ENCODE measurements around the gene DLST. TPM values are rescaled to one million over a fixed set of nuclear protein-coding genes. Genes with fewer than 3 reads are reported as not detected.

DLST gene
- polyA plus RNA-seq, 6 donors from 2014 or later, result 6.6 to 10.5 (median 8.2) TPM

DNA sequence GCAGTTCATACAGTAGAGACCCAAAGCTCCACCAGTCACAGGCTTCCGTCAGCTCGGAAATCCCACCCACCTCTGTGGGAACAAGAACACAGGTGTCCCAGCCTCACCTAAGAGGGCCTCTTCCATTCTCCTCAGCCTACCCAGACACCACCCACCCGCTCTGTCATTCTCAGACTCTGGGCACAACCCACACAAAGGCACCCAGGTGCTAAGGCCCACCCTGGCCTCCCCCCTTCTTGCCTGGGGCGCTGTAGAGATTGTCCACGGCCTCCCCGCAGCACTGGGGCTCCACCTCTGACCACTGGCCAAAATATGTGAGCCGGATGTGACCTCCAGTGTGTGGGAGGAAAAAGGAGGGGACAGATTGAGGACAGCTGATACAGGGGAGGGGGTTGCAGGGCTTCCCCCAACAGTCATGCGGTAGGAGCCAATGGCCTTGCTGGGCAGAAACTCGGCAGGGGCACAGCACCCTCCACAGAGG lies 27.2 kb downstream of the DLST start:
- Mint-ChIP-seq H3K9me3 (no peaks in the 10 kb centered on the region), H3K4me1 (peaks cover 7 to 16% (median 12%) of the 10 kb centered on the region in 3 donors), H3K4me3 (no peak overlapping the region), H3K27me3 (no peaks in the 10 kb centered on the region), H3K27ac (no peak overlapping the region), H3K36me3 (peaks cover 0 to 4% of the 10 kb centered on the region in 2 donors)
- DNase-seq (no peak), ATAC-seq (ENCODE audit: low read depth in 2 of 2) (no peak)

DNA sequence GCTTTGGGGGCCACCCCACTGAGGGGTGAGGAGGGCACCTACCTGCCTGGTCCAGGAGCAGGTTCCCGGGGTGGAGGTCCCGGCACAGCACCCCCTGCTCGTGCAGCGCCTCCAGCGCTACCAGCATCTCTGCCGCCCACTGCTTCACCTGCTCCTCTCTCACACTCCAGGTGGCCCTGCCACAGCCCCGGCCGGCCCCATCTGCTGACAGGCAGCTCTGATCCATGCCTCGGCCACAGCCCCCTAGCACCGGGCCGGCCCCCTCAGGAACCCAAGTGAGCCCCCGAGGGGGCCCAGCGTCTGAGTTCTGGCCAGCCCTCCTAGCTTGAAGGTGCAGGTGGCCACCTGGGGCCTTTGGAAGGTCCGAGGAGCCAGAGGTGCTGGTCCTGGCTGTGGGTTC lies 27.8 kb downstream of the DLST start:
- Mint-ChIP-seq H3K27me3 (no peaks in the 10 kb centered on the region), H3K4me3 (no peak overlapping the region), H3K36me3 (peaks cover 0 to 3% of the 10 kb centered on the region in 2 donors), H3K4me1 (peaks cover 7 to 16% (median 11%) of the 10 kb centered on the region in 3 donors), H3K27ac (no peak overlapping the region), H3K9me3 (no peaks in the 10 kb centered on the region)
- no peak for DNase-seq
- no peak for ATAC-seq (ENCODE audit: low read depth in 2 of 2)

DNA sequence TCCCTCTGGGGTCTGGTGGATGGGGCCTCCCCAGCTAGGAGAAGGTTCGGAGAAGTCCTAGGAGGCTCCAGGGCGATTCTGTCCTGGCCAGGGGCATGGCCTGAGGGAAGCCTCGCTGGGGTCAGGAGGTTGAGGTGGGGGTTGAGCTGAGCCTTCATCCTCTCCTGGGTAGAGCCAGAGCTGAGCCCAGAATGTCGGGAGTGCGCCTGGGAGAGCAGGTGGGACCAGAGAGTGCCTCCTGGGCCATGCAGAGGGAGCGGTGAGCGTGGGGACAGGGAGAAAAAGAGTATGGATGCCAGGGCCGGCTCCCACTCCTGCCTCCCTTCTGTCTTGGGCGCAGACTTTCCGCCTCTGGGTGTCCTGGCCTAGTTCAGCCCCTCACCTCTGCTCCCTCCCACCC lies 28.2 kb downstream of the DLST start:
- no peaks in the 10 kb centered on the region for H3K27me3 Mint-ChIP-seq
- H3K4me1 Mint-ChIP-seq, result peaks cover 7 to 16% (median 7%) of the 10 kb centered on the region in 3 donors
- H3K36me3 Mint-ChIP-seq, result no peaks in the 10 kb centered on the region
- H3K9me3 Mint-ChIP-seq, result no peaks in the 10 kb centered on the region
- ATAC-seq (ENCODE audit: low read depth in 2 of 2) (no peak), DNase-seq (no peak)
- no peak overlapping the region for H3K4me3 Mint-ChIP-seq
- no peak overlapping the region for H3K27ac Mint-ChIP-seq

DNA sequence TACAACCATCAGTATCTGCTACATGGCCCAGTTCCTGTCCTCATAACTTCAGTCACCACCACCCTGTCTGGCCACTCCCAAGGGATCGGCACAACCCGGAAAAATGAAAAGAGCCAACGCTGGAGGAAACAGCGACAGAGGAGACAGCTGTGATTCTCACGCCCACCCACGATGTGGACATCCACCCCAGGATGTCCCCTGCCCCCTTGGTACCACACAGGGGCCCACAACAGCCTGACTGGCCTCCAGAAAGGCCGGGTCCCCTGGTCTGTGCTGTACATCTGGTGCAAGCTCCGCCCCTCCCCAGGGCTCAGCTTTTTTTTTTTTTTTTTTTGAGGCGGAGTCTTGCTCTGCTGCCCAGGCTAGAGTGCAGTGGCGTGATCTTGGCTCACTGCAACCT lies 28.8 kb downstream of the DLST start:
- no peak for ATAC-seq (ENCODE audit: low read depth in 2 of 2)
- Mint-ChIP-seq H3K4me1 (peaks cover 7 to 12% (median 7%) of the 10 kb centered on the region in 3 donors), H3K9me3 (no peaks in the 10 kb centered on the region), H3K27ac (peak overlapping the region in 1 of 6 donors; percentile 90), H3K36me3 (no peaks in the 10 kb centered on the region), H3K27me3 (no peaks in the 10 kb centered on the region), H3K4me3 (no peak overlapping the region)
- no peak for DNase-seq

DNA sequence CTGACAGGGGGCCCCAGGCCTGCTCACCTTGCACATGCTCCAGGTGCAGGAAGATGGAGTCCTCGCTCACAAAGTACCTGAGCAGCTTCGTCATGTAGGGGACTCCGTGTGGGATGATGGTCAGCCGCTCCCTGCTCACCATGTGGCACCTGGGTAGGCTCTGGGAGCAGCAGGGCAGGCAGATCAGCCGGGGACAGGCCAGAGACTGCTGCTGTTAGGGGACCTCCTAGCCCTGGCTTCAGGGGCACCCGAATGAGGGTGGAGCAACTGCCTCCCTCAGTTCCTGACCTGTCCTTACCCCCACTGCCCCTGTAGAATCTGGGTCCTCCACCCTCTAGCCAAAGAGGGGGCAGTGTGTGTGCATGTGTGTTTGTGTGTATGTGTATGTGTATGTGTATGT lies 29.5 kb downstream of the DLST start:
- no peak for ATAC-seq (ENCODE audit: low read depth in 2 of 2)
- Mint-ChIP-seq H3K4me1 (peaks cover 7 to 8% (median 7%) of the 10 kb centered on the region in 3 donors), H3K9me3 (no peaks in the 10 kb centered on the region), H3K4me3 (no peak overlapping the region), H3K27me3 (no peaks in the 10 kb centered on the region), H3K27ac (no peak overlapping the region), H3K36me3 (no peaks in the 10 kb centered on the region)
- no peak for DNase-seq

DNA sequence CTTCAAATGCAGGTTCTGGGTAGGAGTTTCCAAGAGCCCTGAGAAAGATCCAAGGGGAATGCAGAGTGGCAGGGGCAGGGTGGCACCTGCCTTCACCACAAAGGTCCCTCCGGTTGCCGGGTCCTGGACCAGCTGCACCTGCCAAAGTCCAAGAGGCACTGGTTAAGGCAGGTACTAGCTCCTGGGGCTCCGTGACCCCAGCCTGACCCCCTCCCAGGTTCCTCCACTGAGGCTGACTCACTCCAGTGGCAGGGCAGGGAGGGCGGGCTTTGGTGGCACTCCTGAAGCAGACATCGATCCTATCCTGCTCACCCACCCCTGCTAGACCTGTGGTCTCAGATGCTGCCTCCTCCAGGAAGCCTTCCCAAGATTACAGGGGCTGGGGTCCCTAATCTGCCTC lies 30.0 kb downstream of the DLST start:
- DNase-seq (no peak), ATAC-seq (ENCODE audit: low read depth in 2 of 2) (no peak)
- no peak overlapping the region for H3K4me3 Mint-ChIP-seq
- no peaks in the 10 kb centered on the region for H3K27me3 Mint-ChIP-seq
- no peak overlapping the region for H3K27ac Mint-ChIP-seq
- no peaks in the 10 kb centered on the region for H3K9me3 Mint-ChIP-seq
- no peaks in the 10 kb centered on the region for H3K36me3 Mint-ChIP-seq
- peaks cover 7 to 8% (median 7%) of the 10 kb centered on the region in 3 donors for H3K4me1 Mint-ChIP-seq

DNA sequence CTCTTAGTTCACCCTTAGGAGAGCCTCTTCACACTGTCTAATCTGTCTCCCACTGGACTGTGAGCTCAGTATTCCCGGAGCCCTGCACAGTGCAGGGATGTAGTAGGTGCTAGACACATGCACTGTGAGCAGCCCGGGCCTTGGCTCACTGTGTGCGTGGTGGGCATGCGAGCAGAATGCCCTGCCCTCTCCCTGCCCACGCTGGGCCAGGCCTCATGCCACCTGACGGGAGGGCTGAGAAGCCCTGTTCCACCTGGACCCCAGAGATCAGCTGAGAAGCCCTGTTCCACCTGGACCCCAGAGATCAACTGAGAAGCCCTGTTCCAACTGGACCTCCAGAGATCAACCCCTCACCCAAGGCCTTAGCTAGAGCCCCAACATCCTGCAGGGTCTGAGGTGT lies 30.4 kb downstream of the DLST start:
- H3K4me3 Mint-ChIP-seq, result no peak overlapping the region
- ATAC-seq (ENCODE audit: low read depth in 2 of 2) (no peak), DNase-seq (no peak)
- no peak overlapping the region for H3K27ac Mint-ChIP-seq
- H3K27me3 Mint-ChIP-seq, result no peaks in the 10 kb centered on the region
- peaks cover 4 to 5% (median 5%) of the 10 kb centered on the region in 3 donors for H3K4me1 Mint-ChIP-seq
- no peaks in the 10 kb centered on the region for H3K9me3 Mint-ChIP-seq
- no peaks in the 10 kb centered on the region for H3K36me3 Mint-ChIP-seq

DNA sequence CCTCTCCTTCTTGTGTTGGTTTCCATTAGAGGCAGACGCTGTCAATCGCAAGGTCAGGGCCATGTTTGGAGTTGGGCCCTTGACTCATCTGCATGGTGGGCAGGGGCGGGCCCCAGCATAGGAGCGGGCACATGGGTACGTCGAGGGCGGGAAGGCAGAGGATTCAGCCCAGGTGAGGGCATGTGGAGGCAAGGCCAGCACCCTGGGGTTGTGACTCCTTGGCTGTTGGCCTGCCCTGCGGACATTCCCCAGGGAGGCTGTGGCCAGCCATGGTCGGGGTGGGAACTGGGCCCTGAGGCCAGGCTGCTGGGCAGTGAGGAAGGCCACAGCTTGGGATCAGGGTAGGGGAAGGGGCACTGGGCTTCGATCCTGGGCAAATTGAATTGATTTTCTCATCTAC lies 31.1 kb downstream of the DLST start:
- no peaks in the 10 kb centered on the region for H3K36me3 Mint-ChIP-seq
- peak overlapping the region in 1 of 6 donors; percentile 93 for H3K27ac Mint-ChIP-seq
- no peaks in the 10 kb centered on the region for H3K27me3 Mint-ChIP-seq
- H3K4me1 Mint-ChIP-seq, result peaks cover 0 to 2% (median 0%) of the 10 kb centered on the region in 3 donors
- DNase-seq (no peak), ATAC-seq (ENCODE audit: low read depth in 2 of 2) (no peak)
- no peak overlapping the region for H3K4me3 Mint-ChIP-seq
- no peaks in the 10 kb centered on the region for H3K9me3 Mint-ChIP-seq

DNA sequence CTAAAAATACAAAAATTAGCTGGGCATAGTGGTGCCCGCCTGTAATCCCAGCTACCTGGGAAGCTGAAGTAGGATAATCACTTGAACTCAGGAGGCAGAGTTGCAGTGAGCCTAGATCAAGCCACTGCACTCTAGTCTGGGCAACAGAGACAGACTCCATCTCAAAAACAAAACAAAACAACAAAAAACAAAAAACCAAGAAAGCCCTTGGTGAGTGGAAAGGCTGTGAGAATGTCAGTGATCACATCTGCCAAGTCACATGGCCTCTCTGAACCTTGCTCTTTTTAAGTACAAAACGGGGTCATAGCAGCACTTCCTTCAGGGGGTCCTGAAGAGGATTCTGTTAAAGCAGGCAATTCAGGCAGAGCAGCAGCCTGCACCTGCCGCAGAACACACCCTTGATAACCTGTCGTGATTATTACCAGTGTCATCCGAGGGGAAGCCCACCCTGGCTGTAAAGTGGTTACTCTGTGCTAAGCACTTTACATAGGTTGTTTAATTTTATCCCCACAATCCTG lies 31.7 kb downstream of the DLST start:
- no peaks in the 10 kb centered on the region for H3K27me3 Mint-ChIP-seq
- H3K36me3 Mint-ChIP-seq, result no peaks in the 10 kb centered on the region
- no peaks in the 10 kb centered on the region for H3K9me3 Mint-ChIP-seq
- ATAC-seq (ENCODE audit: low read depth in 2 of 2) (no peak), DNase-seq (no peak)
- no peak overlapping the region for H3K27ac Mint-ChIP-seq
- H3K4me1 Mint-ChIP-seq, result peaks cover 0 to 2% (median 0%) of the 10 kb centered on the region in 3 donors
- H3K4me3 Mint-ChIP-seq, result no peak overlapping the region

DNA sequence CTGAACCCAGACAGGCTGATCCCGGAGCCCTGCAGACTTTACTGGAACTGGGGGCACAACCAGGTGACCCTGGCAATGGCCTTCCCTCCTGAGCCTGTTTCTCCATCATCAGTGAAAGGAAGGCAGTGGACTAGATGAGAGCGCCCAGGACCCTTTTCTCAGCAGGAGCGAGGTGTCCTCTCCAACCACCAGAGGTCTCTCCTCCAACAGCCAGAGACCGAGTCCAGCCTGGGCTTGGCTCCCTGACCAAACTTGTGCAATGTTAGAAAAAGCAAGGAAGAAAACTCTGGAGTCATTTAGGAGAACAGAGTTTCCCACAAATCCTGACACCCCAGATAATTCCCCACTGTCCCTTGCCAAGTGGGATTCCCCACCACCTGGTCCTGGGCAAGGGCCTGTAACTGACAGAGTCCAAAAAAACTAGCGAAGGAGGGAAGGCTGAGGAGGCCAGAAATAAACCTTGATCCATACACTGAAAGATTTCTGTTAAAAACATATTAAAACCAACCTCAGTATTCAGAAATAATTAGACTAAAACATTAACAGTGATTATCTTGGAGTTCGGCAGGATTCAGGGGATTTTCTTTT lies 32.4 kb downstream of the DLST start:
- Mint-ChIP-seq H3K36me3 (no peaks in the 10 kb centered on the region), H3K27me3 (no peaks in the 10 kb centered on the region), H3K4me3 (no peak overlapping the region), H3K9me3 (no peaks in the 10 kb centered on the region), H3K4me1 (peaks cover 0 to 2% (median 0%) of the 10 kb centered on the region in 3 donors), H3K27ac (no peak overlapping the region)
- ATAC-seq (ENCODE audit: low read depth in 2 of 2) (no peak), DNase-seq (no peak)

DNA sequence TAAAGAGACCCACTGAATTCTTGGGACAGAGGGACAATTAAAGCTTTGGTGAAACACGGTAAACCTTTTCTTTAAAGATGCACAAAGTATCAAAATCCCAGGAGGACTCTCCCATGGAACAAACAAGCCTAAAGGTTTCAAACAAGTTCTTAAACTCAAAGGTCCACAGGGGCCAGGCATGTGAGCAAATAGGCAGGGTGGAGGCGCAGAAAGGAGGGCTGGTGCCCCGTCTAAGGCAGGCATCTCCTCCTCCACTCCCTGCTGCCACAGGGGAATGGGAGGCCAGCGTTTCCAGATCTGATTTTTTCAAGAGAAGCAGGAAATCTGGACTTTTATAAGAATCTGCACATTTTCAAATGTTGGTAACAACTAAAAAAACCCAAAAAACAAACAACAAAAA lies 33.7 kb downstream of the DLST start:
- no peak overlapping the region for H3K4me3 Mint-ChIP-seq
- H3K27me3 Mint-ChIP-seq, result no peaks in the 10 kb centered on the region
- no peaks in the 10 kb centered on the region for H3K36me3 Mint-ChIP-seq
- peak overlapping the region in 1 of 6 donors; percentile 30 for H3K27ac Mint-ChIP-seq
- H3K4me1 Mint-ChIP-seq, result peaks cover 0 to 2% (median 0%) of the 10 kb centered on the region in 3 donors
- no peak for ATAC-seq (ENCODE audit: low read depth in 2 of 2)
- H3K9me3 Mint-ChIP-seq, result no peaks in the 10 kb centered on the region
- no peak for DNase-seq

DNA sequence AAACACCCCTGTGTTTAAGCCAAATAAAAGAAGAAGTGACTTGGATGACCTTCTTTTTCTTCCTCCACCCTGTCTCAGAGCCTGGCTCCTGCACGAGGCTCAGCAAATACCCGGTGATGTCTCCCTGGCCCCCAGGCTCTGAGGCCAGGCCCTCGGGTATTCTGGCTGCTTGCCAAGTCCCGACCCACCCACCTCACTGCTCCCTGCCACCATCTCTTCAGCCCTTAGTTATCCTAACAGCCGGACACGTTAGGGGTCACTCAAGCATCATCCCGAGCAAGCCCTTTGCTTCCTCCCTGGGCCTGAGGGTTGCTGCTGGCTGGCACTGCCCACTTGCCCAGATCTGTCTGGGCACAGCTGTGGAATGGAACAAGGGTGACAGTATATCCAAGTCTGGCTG lies 34.1 kb downstream of the DLST start:
- DNase-seq, result no peak
- peaks cover 0 to 2% (median 0%) of the 10 kb centered on the region in 3 donors for H3K4me1 Mint-ChIP-seq
- H3K36me3 Mint-ChIP-seq, result no peaks in the 10 kb centered on the region
- no peak overlapping the region for H3K27ac Mint-ChIP-seq
- H3K4me3 Mint-ChIP-seq, result no peak overlapping the region
- no peaks in the 10 kb centered on the region for H3K9me3 Mint-ChIP-seq
- no peaks in the 10 kb centered on the region for H3K27me3 Mint-ChIP-seq
- ATAC-seq (ENCODE audit: low read depth in 2 of 2), result no peak

DNA sequence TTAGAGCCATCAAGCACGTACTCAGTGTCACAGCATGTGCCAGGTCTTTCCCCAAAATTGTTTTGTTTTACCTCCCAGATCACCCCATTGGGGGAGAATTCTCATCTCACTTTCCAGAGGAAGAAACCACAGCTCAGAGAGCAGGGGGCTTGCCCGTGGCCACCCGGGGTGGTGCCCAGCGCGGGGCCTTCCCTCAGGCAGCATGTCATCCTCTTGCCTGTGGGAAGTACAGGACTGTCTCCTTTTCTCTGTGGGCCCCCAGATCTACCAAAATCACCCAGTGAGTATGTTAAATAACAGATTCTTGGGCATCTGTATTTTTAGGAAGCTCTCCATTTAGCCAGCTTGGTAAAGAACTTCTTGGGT lies 35.4 kb downstream of the DLST start:
- Mint-ChIP-seq H3K27me3 (no peaks in the 10 kb centered on the region), H3K4me1 (peaks cover 0 to under 1% (median 0%) of the 10 kb centered on the region in 3 donors), H3K27ac (peak overlapping the region in 2 of 6 donors; percentile 13 to 85), H3K4me3 (no peak overlapping the region), H3K36me3 (no peaks in the 10 kb centered on the region), H3K9me3 (no peaks in the 10 kb centered on the region)
- DNase-seq, result no peak
- ATAC-seq (ENCODE audit: low read depth in 2 of 2), result no peak

DNA sequence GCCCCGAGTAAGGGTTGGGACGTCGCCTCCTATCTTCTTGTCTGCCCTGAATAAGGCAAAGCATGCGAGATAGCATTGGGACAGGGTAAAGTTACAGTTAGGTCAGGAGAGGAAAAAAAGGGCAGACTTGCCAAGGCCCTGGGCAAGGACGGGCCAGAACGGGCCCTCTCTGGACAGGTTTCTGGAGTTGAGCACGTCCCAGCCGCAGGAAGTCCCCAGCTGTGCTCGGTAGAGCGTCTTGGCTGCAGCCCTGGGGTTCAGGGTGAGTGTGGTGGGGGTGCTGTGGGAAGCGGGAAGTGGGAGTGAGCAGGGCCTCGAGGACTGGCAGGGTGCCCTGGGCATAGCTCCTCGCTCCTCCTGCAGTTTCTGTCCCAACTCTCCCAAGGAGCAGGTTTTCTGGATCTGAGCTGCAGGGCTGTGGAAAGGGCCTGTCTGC lies 35.9 kb downstream of the DLST start:
- Mint-ChIP-seq H3K9me3 (no peaks in the 10 kb centered on the region), H3K27ac (peak overlapping the region in 2 of 6 donors; percentile 13 to 85), H3K36me3 (no peaks in the 10 kb centered on the region), H3K4me3 (no peak overlapping the region), H3K27me3 (no peaks in the 10 kb centered on the region), H3K4me1 (peaks cover 0 to 4% (median 0%) of the 10 kb centered on the region in 3 donors)
- ATAC-seq (ENCODE audit: low read depth in 2 of 2) (no peak), DNase-seq (no peak)
